HG02870 (cell line): ENCODE data around the gene CFAP92.
"Not testable (repeated sequence)": the region's sequence is repeated elsewhere in the genome, so short reads cannot be mapped to it uniquely, and the experiment has no call there.

Source experiments
- ATAC-seq: cut with Tn5 transposase; IDR thresholded peaks from one replicate; pipeline ENCODE4 v1.9.1; 2021; ENCODE audit warnings: mild to moderate bottlenecking, moderate library complexity; ENCODE audit not compliant: unreplicated experiment

The CFAP92 gene

DNA sequence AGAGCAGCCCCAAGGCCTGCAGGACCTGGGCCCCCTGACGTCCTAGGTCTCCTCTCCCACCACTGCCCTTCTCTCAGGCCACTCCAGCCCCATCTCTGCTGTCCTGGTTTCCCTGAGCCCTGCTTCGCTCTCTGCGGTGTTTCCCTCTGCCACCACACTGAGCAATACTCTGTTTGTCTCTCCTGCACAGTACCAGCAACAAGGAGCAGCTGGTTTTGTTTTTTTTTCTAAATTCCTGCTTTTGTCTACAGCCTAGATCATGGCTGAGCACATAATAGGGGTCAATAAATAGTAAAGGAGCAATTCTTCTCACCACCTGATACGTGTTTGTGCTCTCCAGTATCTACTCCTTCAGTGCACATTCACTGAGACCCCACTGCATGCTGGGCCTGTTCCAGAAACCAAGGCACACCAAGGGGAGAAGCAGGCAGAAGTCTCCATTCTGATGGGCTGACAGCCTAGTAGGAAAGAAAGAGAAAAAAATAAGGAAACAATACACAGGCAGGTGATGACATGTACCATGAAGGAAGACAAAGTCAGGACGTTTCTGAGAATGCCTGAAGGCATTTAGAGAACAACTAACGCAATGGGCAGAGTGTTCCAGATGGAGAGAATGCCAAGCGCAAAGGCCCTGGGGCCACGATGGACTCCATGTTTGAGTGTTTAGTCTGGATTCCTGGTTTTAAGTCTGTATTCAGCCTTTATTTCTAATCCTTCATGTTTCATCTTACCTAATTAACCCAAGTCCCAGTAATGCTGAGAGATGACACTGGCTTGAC lies 120.4 kb downstream of the CFAP92 start:
- no peak for ATAC-seq

DNA sequence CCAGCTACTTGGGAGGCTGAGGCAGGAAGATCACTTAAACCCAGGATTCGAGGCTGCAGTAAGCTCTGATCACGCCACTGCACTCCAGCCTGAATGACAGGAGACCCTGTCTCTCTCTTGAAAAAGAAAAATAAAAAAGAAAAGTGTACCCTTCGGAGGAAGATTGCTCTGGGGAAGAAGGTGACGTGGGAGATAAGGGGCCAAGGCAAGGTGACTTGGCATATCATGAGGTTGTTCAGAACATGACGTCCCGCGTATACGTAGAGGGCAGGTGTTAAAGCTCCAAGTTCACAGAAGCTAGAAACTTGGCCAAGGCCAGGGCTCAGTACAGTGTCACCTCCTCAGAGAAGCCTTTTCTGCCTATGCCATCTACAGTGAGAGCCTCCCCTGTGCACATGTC lies 121.1 kb downstream of the CFAP92 start:
- no peak for ATAC-seq

DNA sequence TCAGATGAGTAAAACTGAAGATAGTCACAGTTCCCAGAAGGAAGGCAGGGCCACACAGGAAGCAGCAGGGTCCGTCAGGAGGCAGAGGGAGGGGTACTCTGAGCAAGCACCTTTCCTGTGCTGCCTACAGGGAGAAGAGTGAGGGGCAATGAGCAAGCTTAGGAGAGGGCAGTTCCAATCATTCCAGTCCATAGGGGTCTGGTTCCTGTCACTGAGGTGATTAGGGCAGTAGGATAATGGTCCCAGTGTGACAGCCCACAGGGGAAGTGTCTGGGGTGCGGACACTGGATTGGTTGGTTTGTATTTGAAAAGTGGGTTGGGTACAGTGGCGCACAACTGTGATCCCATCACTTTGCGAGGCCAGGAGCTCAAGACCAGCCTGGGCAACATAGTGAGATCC lies 121.6 kb downstream of the CFAP92 start:
- no peak for ATAC-seq

DNA sequence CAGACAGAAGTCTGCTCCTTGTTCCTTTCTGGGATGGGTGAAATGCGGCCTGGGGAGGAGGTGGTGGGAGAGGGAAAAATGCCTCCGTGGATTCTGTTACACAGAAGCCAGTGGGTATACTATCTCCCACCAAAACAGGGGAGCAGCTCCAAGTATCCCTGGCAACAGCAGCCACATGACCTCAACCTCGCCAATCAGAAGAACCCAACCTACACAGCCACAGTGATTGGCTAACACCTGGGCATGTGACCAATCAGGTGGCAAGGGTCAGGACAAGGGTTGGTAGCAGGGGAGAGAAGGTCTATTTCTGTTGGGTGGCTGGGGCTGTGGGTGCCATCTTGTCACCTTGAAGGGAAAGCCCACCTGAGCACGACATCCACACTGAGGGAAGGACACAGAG lies 123.5 kb downstream of the CFAP92 start:
- no peak for ATAC-seq

DNA sequence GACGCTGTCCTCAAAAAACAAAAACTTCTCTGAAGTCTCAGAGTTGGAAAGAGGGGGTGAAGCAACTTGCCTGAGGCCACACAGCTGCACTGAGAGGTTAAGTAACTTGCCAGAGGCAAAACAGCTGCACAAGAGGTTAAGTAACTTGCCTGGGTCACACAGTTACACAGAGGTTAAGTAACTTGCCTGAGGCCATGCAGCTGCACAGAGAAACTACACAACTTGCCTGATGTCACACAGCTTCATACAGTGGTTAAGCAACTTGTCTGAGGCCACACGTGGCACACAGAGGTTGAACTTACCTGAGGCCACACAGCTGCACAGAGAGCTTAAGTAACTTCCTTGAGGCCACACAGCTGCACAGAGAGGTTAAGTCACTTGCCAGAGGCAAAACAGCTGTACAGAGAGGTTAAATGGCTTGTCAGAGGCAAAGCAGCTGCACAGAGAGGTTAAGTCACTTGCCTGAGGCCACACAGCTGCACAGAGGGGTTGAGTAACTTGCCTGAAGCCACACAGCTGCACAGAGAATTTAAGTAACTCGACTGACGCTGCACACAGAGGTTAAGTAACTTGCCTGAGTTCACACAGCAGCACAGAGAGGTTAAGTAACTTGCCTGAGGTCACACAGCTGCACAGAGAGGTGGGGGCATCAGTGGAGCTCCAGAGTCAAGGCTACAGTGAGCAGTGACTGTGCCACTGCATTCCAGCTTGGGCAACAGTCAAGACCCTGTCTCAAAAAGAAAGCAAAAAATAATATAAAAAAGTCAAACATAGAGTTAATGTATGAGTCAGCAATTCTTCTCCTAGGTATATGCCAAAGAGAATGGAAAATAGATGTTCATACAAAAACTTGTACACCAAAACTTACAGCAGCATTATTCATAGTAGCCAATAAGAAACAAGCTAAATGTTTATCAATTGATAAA lies 126.4 kb downstream of the CFAP92 start:
- no peak for ATAC-seq

DNA sequence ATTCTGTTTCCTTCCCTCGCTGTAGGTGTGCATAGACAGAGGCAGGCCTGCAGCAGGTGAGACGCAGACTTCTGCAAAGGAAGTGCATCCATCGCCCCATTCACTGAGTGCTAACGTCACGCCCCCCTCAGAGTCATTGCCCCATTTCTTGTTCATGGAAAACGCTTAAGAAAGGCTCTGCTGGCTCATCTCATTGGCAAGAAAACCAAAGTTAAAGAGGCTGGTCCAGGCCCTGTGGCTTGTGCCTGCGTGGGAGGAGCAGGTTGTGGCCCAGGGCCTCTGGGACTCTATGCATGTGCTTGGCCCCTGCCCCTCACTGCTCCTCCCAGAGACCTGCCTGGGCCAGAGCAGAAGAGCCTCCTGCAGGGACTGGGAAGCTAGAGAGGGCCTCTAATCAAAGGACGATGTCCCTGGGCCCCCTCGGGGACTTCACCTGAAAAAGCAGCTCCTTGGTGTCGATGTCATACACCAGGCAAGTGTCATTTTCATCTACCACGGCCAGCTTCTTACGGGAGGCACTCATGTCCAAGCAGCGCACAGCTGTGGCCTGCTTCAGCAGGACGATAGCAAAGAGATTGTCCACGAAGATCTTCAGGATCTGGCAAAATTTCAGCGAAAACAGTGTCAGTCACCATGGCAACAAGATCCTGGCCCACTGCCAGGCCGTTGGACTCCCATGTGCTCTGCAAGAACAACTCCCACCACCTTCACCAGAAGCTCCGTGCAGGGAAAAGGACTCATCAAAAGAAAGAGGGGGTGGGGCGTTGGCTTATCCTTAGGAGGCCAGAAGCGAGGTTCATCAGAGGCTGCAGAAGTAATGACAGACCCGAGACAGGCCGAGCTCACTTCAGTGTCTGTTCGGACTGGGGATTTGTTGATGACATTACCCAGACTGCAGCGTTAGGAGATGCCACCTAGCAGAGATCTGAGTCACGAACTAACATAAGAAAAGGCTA lies 128.7 kb downstream of the CFAP92 start:
- ATAC-seq: not testable (repeated sequence)

DNA sequence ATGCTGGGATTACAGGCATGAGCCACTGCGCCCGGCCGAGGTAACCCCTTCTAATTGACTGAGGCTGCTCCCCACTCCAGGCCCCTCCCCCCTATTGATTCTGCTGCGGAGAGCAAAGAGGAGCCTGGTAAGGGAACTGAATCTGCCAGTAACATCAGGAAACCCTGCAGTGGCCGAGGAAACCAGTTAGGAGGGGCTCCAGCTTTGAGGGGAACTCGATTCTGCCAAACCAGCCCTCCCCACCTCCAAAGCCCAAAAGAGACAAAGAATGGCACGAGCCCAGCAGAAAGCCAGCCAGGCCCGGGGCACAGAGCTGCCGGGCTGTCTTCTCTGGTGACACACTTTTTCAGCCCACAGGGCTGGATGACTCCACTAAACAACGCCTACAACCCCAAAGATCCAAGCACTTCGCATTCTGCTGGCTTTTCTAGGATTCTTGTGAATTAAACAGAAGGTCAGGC lies 129.5 kb downstream of the CFAP92 start:
- no peak for ATAC-seq

DNA sequence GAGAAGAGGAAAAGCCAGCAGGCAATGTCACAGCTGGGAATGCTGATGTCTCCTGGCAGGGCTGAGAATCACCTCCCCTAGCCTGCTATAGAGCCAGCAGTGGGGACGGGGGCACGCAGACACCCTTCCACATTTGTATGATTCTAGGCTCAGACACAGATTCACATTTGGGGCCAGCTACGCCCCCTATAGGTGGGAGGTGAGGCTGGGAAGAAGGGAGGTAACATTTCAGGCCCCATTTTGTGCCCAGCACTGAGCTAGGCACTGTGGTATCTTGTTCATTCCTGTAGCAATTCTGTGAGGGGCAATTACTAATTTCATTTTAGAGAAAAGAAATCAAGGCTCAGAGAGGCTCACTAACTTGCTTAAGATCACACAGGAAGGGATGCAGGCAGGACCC lies 130.3 kb downstream of the CFAP92 start:
- ATAC-seq: no peak

DNA sequence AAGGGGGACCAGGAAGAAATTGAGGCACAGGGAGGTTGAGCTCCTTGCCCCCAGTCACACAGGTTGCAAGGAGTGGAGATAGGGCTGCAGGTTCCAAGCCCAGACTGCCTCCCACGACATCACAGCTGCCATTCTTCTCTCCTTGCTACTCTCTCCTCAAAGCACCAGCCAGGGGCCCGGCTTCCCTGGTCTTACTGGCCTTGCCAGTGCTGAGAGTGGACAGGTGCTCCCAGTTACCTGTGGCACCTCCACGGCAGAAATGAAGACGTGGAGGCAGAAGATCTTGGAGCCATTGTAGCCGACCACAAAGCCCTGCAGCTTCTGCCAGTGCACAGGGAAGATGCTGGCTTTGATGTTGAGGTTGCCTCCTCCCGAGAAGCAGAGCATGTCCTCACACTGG lies 132.4 kb downstream of the CFAP92 start:
- no peak for ATAC-seq
